ENCODE results near the gene RASL10B.
"Not testable (repeated sequence)": the region's sequence is repeated elsewhere in the genome, so short reads cannot be mapped to it uniquely, and the experiment has no call there.

The RASL10B gene, protein sequence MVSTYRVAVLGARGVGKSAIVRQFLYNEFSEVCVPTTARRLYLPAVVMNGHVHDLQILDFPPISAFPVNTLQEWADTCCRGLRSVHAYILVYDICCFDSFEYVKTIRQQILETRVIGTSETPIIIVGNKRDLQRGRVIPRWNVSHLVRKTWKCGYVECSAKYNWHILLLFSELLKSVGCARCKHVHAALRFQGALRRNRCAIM

DNA sequence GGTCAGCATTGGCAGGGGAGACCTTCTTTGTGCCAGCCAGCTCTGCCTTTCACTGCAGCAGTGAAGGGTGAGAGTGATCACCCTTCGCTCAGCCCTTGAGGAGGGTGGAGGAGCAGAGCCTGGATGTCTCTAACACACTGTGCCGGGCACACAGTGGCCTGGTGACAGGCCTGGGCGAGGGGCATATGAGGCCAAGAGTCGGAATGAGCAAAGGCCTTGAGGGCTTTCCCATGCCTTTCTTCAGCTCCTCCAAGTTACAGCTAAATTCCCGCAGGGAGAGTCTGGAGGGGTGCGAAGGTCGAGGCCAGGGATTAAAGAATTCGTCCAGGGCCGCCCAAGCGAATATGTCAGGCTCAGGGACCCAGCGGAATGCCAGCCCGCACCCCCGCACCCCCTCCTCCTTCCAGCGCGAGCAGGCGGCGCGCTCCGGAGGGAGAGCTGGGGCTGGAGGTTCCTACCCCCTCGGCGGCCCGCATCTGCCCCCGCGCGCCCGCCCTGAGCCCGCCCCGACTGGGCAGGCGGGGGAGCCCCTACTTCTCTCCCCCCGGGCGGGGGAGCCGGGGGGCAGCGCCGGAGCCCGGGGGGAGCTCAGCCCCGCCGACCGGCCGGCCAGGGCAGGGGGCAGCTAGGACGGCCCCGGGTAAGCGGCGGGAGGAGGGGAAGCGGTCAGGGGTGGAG is at the start of gene RASL10B:
Gene RASL10B, plus strand, starts transcription at position 401 of the 678 bp plus-strand sequence. CDS start 3,546 bp downstream, outside the sequence.
- DNase-seq (ENCODE audit: low spot score): no peak

DNA sequence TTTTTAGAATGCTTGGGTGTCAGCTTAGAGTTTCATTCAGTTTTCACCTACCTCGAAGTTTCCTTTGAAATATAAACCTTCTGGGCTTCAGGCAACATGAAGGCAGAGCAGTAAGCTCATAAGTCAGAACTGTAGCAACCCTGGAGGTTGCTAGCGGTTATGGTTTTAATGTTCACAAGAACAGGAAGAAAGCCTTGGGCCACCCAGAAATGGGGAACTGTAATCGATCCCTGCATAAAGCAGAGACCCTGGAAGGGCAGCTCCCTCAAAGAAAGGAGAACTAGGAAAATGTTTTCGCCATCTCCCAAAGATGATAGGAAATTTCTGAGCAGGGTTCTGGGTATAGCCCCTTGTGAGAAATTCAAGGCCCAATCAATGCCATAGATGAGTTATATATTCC is 47.8 kb upstream of the RASL10B start:
- no peak for DNase-seq (ENCODE audit: low spot score)

GRCh38 chr17:35684055-35684802 is 47.2 kb upstream of the RASL10B start:
- no peak for DNase-seq (ENCODE audit: low spot score)

DNA sequence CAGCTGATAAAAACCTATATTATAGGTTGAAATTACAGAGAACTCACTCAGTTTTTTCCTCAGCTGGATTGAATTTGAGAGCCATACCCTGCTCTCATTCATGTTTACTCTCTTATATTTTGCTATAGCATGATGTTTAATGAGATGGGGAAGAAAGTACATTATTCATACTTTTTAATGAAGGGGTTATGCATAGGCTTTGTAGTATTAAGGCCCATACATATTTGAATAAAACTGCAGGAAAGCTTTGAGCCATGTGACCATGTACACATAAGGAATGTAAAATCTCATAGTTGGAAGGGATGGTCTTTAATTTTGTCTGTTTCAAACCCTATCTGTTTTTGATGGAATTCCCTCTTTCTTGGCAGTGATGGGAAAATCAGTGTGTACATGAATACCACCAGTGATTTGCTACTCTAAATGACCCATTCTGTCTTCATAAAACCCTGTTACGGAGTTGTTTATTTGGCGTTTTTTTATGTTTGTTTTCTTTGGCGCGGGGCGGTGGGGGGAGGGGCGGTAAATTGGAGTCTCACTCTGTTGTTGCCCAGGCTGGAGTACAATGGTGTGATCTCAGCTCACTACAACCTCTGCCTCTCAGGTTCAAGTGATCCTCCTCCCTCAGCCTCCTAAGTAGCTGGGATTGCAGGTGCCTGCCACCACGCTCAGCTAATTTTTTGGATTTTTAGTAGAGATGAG is 38.8 kb upstream of the RASL10B start:
- DNase-seq (ENCODE audit: low spot score): no peak

DNA sequence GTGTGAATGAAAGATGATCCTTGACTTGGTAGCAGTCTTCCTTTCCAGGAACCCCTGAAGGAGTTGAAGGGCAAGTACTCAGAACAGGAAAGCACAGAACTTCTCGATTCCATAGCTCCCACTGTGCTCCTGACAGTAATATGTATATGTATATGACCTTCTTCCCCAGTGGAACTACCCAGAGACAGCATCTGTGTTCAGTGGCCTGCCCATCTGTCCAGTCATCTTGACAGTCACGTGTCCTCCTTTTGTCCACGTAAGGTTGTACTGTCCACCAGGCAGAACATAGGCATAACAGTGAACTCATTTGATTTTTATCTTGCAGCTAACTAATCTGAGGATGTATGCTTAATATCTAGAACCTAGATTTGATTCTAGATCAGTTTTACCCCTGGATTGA is 37.8 kb upstream of the RASL10B start:
- DNase-seq (ENCODE audit: low spot score): no peak

GRCh38 chr17:35694906-35695305 is 36.5 kb upstream of the RASL10B start:
- DNase-seq (ENCODE audit: low spot score): no peak

DNA sequence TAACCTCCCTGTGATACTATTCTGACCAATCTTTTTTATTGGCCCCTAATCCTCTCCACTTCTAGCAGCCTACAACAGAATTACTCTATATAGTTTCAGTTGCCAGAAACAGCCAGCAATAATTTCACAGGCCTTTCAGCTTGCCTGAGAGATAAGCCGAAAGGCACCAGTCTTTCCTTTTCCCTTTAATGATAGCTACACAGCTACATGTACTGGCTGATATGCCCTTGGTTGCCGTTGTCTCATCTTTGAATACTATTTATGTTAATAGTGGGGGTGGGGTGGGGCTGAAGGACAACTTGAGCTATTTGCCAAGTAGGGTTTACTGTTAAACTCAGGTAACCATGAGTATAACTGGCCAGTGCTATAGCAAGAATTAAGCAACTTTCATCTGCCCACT is 35.8 kb upstream of the RASL10B start:
- DNase-seq (ENCODE audit: low spot score): peak; percentile 16

GRCh38 chr17:35698800-35699199 is 32.6 kb upstream of the RASL10B start:
- DNase-seq (ENCODE audit: low spot score): no peak

- DNase-seq (ENCODE audit: low spot score): no peak
Observed at GRCh38 chr17:35700150-35700549, 31.3 kb upstream of the RASL10B start.

DNA sequence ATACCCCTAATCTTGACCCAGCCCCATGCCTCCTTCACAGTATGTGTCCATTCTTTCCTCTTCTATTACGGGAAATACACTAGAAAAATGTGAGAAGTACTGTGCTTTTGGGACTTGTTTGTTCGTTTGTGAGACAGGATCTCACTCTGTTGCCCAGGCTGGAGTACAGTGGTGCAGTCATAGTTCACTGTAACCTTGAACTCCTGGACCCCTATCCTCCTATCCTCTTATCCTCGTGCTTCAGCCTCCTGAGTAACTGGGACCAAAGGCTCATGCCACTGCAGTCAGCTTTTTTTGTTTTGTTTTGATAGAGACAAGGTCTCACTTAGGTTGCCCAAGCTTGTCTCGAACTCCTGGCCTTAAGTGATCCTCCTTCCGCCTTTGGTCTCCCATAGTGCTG is 29.9 kb upstream of the RASL10B start:
- no peak for DNase-seq (ENCODE audit: low spot score)

DNA sequence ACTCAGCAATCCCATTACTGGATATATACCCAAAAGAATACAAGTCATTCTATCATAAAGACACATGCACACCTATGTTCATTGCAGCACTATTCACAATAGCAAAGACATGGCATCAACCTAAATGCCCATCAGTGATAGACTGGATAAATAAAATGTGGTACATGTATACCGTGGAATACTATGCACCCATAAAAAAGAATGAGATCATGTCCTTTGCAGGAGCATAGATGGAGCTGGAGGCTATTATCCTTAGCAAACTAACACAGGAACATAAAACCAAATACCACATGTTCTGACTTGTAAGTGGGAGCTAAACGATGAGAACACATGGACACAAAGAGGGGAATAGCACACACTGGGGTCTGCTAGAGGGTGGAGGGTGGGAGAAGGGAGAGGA is 28.1 kb upstream of the RASL10B start:
- not testable (repeated sequence) for DNase-seq (ENCODE audit: low spot score)

- no peak for DNase-seq (ENCODE audit: low spot score)
Observed at GRCh38 chr17:35705230-35705629, 26.2 kb upstream of the RASL10B start.

GRCh38 chr17:35705705-35706104 is 25.7 kb upstream of the RASL10B start:
- DNase-seq (ENCODE audit: low spot score): no peak

DNA sequence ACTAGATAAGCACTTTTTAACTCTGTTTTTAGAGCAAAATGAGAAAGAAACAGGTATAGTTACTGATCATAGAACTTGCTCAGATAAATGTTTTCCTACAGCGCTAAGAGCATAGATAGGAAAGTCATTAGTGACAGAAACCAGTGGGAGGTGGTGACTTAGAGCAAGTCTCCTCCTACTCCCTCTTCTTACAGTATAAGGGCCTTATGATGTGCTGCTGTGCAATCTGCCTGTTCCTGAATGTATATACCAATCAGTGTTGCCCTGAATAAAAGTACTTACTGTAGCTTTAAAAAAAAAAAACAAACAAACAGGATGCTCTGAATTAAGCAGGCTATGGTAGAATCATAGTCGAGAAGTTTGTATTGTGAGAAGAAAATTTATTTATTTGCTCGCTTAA is 23.3 kb upstream of the RASL10B start:
- no peak for DNase-seq (ENCODE audit: low spot score)

GRCh38 chr17:35708951-35709350 is 22.5 kb upstream of the RASL10B start:
- no peak for DNase-seq (ENCODE audit: low spot score)

- no peak for DNase-seq (ENCODE audit: low spot score)
Observed at GRCh38 chr17:35709874-35710273, 21.6 kb upstream of the RASL10B start.

DNA sequence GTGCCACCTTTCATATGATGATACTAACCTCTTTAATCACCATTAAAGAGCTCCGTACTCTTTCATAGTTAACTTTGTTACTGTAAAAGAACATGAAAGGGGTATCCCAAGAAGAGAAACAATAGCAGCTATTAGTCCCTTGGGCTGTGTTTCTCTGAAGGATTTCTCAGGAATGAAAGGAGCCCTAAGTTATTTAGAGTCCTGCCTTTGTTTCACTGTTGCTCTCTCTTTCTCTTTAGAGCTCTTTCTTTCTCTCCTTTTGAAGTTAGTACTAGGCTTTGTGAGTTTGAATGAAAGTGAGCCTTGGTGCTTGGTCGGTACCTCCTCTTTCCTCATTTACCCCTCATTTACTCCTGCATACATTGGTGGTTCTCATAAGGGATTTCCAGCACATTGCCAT is 20.5 kb upstream of the RASL10B start:
- DNase-seq (ENCODE audit: low spot score): no peak

DNA sequence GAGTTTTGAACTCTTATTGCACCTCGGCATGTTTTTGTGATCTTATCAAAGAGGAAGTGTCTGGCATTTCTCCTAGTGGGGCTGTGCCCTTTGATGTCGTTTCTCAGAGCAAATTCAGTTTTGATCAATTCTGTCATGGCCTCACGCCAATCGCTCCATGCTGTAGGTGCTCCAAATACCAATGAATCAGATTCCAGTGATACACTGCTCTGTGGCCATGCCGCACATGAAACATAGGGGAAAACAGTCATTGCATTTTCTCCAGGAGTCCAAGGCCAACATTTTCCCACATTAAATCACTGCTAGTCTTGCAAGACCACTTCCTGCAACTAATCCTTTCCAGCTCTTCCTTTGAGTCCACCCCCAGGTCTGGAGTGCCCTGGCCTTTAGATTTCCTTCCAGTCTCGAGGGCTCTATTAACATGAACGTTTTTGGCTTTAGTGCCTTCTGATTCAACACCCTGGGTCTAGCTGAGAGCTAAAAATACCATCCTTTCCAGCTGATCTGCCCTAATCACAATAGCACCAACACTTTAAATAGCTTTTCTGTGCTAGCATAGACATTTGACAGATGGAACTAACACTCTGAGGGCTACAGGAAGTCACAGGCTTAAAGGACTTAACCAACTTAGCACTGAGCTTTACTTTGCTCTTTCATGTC is 18.2 kb upstream of the RASL10B start:
- no peak for DNase-seq (ENCODE audit: low spot score)

DNA sequence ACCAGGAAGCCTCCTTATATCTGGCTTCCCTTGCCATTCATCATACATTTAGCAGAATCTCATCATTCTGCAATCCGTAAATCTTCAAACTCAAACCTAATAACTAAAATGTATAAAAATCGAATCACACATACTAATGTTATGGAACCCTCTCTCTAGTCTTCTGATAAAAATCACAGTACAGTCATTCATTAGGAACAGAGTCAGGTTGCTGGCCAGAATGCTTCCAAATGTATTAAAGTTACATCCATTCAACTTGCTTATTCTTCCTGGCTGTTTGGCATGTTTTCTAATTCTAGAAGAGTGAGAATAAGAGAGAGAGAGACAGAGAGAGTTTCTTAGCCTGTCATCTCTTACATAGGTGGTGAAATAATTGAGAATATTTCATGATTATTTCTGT is 16.5 kb upstream of the RASL10B start:
- no peak for DNase-seq (ENCODE audit: low spot score)

DNA sequence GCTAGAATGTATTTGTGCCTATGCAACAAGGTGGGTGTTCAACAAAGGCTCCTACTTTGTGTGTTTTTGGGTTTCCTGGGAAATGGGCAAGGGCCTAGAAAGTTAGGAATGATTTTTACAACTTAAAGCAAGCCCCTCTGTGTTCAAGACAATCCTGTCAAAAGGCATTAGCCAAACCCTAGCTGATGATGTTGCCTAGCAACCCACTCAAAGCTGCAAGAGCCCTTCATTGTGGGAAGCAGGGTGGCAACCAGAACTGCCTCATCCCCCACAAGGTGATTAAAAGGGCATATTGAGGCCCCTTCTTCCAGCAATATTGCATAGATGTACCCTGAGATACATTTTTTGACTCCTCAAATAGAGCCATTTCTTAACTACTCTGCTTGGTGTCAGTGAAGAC is 16.0 kb upstream of the RASL10B start:
- DNase-seq (ENCODE audit: low spot score): no peak

DNA sequence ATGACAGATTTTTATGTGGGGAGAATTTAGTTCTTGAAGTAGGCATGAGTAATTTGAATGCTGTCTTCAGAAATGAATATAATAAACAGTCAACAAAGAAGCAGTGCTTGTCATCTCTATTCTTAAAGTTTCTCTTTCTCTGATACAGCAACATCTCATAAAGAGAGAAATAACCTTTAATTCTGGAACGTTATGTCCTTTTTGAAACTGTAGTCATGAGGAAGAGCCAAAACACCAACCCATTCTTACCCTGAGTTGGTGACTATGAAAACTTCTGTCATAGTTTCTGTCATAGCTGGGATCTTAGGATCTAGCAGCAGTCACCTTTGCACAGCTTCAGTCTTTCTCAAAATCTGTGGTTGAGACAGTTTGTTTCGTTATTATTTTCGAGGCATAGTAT is 15.3 kb upstream of the RASL10B start:
- DNase-seq (ENCODE audit: low spot score): no peak

GRCh38 chr17:35716897-35717465 is 14.5 kb upstream of the RASL10B start:
- DNase-seq (ENCODE audit: low spot score): no peak

Measured in hematopoietic multipotent progenitor cell treated with erythropoietin and hydrocortisone succinate and interleukin-3 and kit ligand, for 17 days (in vitro differentiated cells).